ENCODE results near the gene RBL1.
"Not testable (repeated sequence)": the region's sequence is repeated elsewhere in the genome, so short reads cannot be mapped to it uniquely, and the experiment has no call there.

RBL1 gene

GRCh38 chr20:37095599-37096414, at the start of gene RBL1:
Gene RBL1 (minus strand): TSS chr20:37095997. CDS start chr20:37095928, 69 bp downstream.
- DNase-seq = peak; percentile 92

GRCh38 chr20:37144856-37145404, 49.1 kb upstream of the RBL1 start:
- no peak for DNase-seq

DNA sequence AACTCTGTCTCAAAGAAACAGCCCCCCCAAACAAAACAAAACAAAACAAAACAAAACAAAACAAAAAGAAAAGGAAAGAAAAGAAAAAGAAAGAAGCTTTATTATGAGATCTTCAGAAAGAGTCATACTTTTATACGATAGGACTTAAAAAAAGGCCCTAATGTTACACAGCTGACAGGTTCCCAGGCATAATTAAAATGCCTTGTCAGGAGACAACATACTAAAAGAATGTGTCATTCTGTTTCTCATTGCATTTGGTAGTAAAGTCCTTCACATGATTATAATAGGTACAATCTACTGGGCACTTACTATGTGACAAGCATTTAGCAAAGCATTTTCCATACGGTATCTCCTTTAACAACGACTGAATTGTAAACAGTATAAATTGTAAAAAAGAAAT, 46.9 kb upstream of the RBL1 start:
- no peak for DNase-seq

DNA sequence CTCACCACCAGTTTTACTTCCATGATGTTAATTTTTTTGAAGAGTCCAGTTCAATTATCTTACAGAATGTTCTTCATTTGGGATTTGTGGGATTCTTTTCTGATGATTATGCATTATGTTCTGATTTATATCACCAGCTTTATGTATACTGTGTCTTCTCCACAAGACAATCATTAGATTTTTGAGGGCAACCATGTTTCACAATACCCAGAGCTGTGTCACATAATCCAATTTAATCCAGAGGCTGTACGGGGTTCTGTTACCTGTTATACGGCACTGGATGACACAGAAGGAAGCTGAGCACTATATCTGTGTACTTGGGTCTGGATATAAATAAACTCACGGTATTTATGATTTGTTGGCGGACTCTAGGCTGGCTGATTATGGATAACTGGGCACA, 41.8 kb upstream of the RBL1 start:
- DNase-seq = no peak

GRCh38 chr20:37133952-37134351, 38.2 kb upstream of the RBL1 start:
- DNase-seq = no peak

DNA sequence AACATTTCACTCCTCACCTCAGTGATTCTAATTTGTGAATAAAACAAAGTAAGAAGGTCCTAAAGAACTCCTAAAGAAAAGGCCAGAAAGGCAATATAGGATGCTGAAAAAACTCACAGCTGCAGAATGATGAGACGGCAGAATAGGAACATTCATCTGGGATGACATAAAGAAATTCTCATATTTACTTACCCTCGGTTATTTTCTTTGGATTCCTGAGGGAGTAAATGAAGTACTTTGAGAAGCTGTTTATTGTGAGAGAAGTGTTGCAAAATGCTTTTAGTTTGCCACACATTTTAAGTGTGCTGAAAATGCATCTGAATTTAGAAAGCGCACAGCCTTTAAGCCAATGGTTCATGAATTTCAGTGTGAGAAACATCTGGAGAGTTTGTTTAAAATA, 35.7 kb upstream of the RBL1 start:
- no peak for DNase-seq

GRCh38 chr20:37128803-37129202, 33.0 kb upstream of the RBL1 start:
- no peak for DNase-seq

DNA sequence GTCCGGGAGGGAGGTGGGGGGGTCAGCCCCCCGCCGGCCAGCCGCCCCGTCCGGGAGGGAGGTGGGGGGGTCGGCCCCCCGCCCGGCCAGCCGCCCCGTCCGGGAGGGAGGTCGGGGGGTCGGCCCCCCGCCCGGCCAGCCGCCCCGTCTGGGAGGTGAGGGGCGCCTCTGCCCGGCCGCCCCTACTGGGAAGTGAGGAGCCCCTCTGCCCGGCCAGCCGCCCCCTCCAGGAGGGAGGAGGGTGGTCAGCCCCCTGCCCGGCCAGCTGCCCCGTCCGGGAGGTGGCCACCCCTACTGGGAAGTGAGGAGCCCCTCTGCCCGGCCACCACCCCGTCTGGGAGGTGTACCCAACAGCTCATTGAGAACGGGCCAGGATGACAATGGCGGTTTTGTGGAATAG, 30.5 kb upstream of the RBL1 start:
- not testable (repeated sequence) for DNase-seq

- no peak for DNase-seq
These were observed 27.6 kb upstream of the RBL1 start for GRCh38 chr20:37123441-37123840.

GRCh38 chr20:37120497-37120896, 24.7 kb upstream of the RBL1 start:
- DNase-seq = no peak

- no peak for DNase-seq
These were observed 23.7 kb upstream of the RBL1 start for GRCh38 chr20:37119356-37120036.

GRCh38 chr20:37114012-37114411, 18.2 kb upstream of the RBL1 start:
- no peak for DNase-seq

DNA sequence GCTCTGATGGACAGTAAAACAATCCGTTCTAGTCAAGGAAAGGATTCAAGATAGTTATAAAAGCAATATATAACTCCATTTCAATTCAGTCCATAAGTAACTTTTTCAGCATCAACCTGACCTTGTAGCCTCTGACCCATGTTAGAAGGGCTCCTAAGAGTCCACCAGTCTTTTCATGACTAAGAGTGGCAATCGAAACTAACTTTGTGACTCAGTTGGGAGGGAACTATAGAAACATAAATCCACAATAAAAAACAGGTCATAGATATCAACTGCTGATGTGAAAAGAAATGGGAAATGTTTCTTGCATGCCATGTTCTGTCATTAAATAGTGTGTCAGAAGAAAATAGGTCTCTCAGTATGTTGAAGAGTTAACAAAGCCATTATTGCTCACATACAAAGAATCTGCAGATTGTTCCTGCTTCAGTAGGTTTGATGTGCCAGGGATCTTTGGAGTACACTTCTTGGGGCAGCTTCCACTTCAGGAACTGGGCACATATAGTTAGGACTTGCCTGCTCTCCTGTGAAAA, 16.2 kb upstream of the RBL1 start:
- no peak for DNase-seq

GRCh38 chr20:37108676-37109075, 12.9 kb upstream of the RBL1 start:
- DNase-seq = no peak

GRCh38 chr20:37102571-37102970, 6.8 kb upstream of the RBL1 start:
- DNase-seq = no peak

- no peak for DNase-seq
These were observed 731 bp upstream of the RBL1 start for GRCh38 chr20:37096415-37097041.

DNA sequence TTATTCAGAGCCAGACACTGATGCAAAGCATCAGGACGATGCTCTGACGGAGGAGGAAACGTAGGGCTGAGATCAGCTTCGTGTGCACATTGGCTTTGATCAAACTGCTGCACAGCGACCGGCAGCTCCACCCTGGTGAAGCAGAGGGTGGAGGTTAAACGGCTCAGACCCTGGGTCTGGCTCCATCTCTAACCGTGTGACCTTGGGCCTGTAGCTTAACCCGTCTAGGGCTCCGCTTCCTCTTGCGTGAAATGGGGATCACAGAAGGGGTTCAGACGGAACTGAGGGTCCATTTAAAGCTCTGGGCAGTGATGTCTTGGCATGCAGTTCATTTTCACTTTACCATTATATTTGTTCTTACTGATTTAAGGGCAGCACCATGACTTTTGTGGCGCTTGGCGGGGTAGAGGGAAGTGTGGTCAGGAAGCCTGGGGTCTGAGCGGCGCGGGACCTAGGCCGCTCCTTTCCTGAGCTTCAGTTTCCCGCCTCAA, 644 bp downstream of the RBL1 start:
- DNase-seq = no peak

- DNase-seq = no peak
These were observed 5.4 kb downstream of the RBL1 start for GRCh38 chr20:37090407-37090806.

- no peak for DNase-seq
These were observed 14.0 kb downstream of the RBL1 start for GRCh38 chr20:37081717-37082289.

DNA sequence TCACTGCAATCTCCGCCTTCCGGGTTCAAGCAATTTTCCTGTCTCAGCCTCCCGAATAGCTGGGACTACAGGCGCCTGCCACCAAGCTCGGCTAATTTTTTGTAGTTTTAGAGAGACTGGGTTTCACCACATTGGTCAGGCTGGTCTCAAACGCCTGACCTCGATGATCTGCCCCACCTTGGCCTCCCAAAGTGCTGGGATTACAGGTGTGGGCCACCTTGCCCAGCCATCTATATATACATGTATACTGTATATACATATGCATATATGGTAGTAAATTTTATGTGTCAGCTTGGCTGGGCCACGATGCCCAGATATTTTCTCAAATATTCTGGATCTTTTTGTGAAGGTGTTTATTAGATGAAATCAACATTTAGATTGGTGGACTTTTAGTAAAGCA, 18.8 kb downstream of the RBL1 start:
- DNase-seq = no peak

- DNase-seq = no peak
These were observed 19.7 kb downstream of the RBL1 start for GRCh38 chr20:37075932-37076685.

Data from NCI-H1105 treated with DMSO at 0.1 percent for 48 hours (cell line).